Fibroblast of mammary gland (primary cell): ENCODE results near the gene LRRC63.

Experiments used
- DNase-seq: peaks from one replicate; pipeline ENCODE4 v3.0.0-alpha.2; 2010; ENCODE audit warnings: low read depth
- H3K4me3 ChIP-seq: 2 replicates; pipeline ENCODE4 v1.5.1; 2011; ENCODE audit warnings: low read depth, mild to moderate bottlenecking, low read length, moderate library complexity; ENCODE audit not compliant: control insufficient read depth
- CTCF ChIP-seq: conservative IDR thresholded peaks from 2 replicates; pipeline ENCODE4 v1.5.1; 2011; ENCODE audit warnings: low read depth, low read length, inconsistent platforms; ENCODE audit not compliant: control insufficient read depth, insufficient read depth

The LRRC63 gene

GRCh38 chr13:46179969-46180763, 31.6 kb upstream of the LRRC63 start:
- no peak for TF ChIP-seq CTCF
- no peak overlapping the region for H3K4me3 ChIP-seq
- no peak for DNase-seq

GRCh38 chr13:46181377-46181839, 30.3 kb upstream of the LRRC63 start:
- no peak overlapping the region for H3K4me3 ChIP-seq
- DNase-seq = no peak
- TF ChIP-seq CTCF = no peak

- no peak for DNase-seq
- TF ChIP-seq CTCF = no peak
- H3K4me3 ChIP-seq = no peak within 1 kb of the TSS
These were observed 29.8 kb upstream of the LRRC63 start, which contains the start of gene LCP1 for GRCh38 chr13:46181840-46182490. Gene LCP1 (minus strand): TSS chr13:46182177. CDS start chr13:46159662, 22,515 bp downstream.

- no peak overlapping the region for H3K4me3 ChIP-seq
- DNase-seq = no peak
- TF ChIP-seq CTCF = no peak
These were observed 29.2 kb upstream of the LRRC63 start for GRCh38 chr13:46182491-46182877.

- no peak for DNase-seq
- no peak for TF ChIP-seq CTCF
- H3K4me3 ChIP-seq = no peak overlapping the region
These were observed 28.4 kb upstream of the LRRC63 start for GRCh38 chr13:46183018-46183946.

GRCh38 chr13:46184277-46184699, 27.4 kb upstream of the LRRC63 start:
- peak; percentile 11 for DNase-seq
- TF ChIP-seq CTCF = peak; percentile 52
- H3K4me3 ChIP-seq = no peak overlapping the region
